Activated naive CD4-positive, alpha-beta T cell (primary cell): ENCODE results near the gene HS2ST1.

Experiments
- DNase-seq, 4 experiments: peaks; one replicate each; lab custom pipeline; 2025; lab: John Stamatoyannopoulos, UW

Gene HS2ST1

GRCh38 chr1:87140831-87141540 lies 226.6 kb downstream of the HS2ST1 start:
- no peak for DNase-seq

- no peak for DNase-seq
These were observed 227.1 kb downstream of the HS2ST1 start for GRCh38 chr1:87141556-87141955.

- no peak for DNase-seq
These were observed 229.1 kb downstream of the HS2ST1 start for GRCh38 chr1:87143413-87144135.

GRCh38 chr1:87144316-87144895 lies 230.0 kb downstream of the HS2ST1 start:
- DNase-seq, result no peak

GRCh38 chr1:87144981-87145380 lies 230.5 kb downstream of the HS2ST1 start:
- DNase-seq, result no peak

- no peak for DNase-seq
These were observed 232.1 kb downstream of the HS2ST1 start for GRCh38 chr1:87146538-87146937.

GRCh38 chr1:87146986-87147385 lies 232.6 kb downstream of the HS2ST1 start:
- no peak for DNase-seq

- no peak for DNase-seq
These were observed 233.4 kb downstream of the HS2ST1 start for GRCh38 chr1:87147851-87148250.

- no peak for DNase-seq
These were observed 234.2 kb downstream of the HS2ST1 start for GRCh38 chr1:87148661-87149060.

GRCh38 chr1:87149241-87150041 lies 235.0 kb downstream of the HS2ST1 start:
- DNase-seq, result no peak

- DNase-seq, result no peak
These were observed 235.7 kb downstream of the HS2ST1 start for GRCh38 chr1:87150143-87150542.

- peak in 1 of 4 experiments; percentile 11 for DNase-seq
These were observed 237.3 kb downstream of the HS2ST1 start for GRCh38 chr1:87151500-87152421.

GRCh38 chr1:87154384-87154783 lies 239.9 kb downstream of the HS2ST1 start:
- DNase-seq, result no peak

- no peak for DNase-seq
These were observed 240.7 kb downstream of the HS2ST1 start for GRCh38 chr1:87155170-87155569.

GRCh38 chr1:87155648-87156047 lies 241.2 kb downstream of the HS2ST1 start:
- no peak for DNase-seq

GRCh38 chr1:87156124-87156523 lies 241.7 kb downstream of the HS2ST1 start:
- no peak for DNase-seq

- DNase-seq, result no peak
These were observed 245.0 kb downstream of the HS2ST1 start for GRCh38 chr1:87159378-87159915.
